ENCODE measurements around the gene CYP3A7. TPM values are rescaled to one million over a fixed set of nuclear protein-coding genes. Genes with fewer than 3 reads are reported as not detected.
"Not testable (repeated sequence)": the region's sequence is repeated elsewhere in the genome, so short reads cannot be mapped to it uniquely, and the experiment has no call there.

The CYP3A7 gene
- polyA plus RNA-seq, 2 of the 4 experiments (the other 2 are of a cell fraction), result 0.14 to 0.16 TPM

DNA sequence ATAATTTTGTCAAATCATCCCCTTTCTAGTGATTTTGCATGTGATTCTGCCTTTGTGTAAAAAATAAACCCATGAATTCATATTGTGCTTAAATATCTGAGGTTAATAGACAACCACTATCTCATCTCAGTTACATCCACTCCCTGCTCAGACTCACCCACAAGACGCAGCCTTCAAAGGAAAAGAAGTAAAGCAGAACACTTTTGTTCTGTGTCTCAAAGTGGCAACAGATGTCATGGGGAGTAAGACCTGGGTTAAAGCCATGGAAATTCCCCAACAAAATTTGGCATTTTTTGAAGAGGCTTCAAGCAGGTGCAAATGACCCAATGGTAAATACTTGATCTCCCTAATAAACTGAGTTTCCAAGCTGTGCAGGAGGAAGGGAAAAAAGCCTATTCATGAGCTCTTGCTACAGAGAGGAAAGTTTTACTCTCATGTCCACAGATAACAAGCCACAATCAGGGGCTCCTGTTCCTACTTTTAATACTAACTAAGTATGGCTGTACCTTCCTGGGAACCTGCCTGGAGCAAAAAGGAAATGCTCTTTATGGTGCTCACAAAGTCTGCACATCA lies 4.7 kb downstream of the CYP3A7 start:
- no peak for FAIRE-seq
- Histone ChIP-seq H3K9me3 (no peaks in the 10 kb centered on the region), H3K4me2 (peak overlapping the region; percentile 47; the same call in 2 of the 3 replicates), H3K27ac (no peak overlapping the region; a peak in 1 of 6 replicates), H3K4me1 (peaks cover 12% of the 10 kb centered on the region), H3K4me3 (no peak overlapping the region)
- WGBS (ENCODE audit: missing lambda C conversion rate), result 84% methylated on average over 1 of the region's 1 CpG
- no peak for ATAC-seq
- CTCF ChIA-PET, result no interaction called here
- POLR2A ChIA-PET, result no interaction called here
- no peak for DNase-seq (ENCODE audit: low read depth in 1 of 2, low spot score in 1 of 2)
- TF ChIP-seq, protein P1, sequence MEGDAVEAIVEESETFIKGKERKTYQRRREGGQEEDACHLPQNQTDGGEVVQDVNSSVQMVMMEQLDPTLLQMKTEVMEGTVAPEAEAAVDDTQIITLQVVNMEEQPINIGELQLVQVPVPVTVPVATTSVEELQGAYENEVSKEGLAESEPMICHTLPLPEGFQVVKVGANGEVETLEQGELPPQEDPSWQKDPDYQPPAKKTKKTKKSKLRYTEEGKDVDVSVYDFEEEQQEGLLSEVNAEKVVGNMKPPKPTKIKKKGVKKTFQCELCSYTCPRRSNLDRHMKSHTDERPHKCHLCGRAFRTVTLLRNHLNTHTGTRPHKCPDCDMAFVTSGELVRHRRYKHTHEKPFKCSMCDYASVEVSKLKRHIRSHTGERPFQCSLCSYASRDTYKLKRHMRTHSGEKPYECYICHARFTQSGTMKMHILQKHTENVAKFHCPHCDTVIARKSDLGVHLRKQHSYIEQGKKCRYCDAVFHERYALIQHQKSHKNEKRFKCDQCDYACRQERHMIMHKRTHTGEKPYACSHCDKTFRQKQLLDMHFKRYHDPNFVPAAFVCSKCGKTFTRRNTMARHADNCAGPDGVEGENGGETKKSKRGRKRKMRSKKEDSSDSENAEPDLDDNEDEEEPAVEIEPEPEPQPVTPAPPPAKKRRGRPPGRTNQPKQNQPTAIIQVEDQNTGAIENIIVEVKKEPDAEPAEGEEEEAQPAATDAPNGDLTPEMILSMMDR (IDR thresholded peaks at IDR 0.05), result no peak
- TF ChIP-seq CHD2 (IDR thresholded peaks at IDR 0.05; ENCODE audit: low read length, partially characterized antibody) (no peak), FOXS1 (CRISPR knock-in tag; IDR thresholded peaks at IDR 0.05) (no peak), FOSB (CRISPR knock-in tag; IDR thresholded peaks at IDR 0.05) (no peak), HOXB5 (CRISPR knock-in tag; IDR thresholded peaks at IDR 0.05) (no peak), PBX3 (IDR thresholded peaks at IDR 0.05) (no peak)

- CTCF ChIA-PET, result no interaction called here
- TF ChIP-seq RFX5 (IDR thresholded peaks at IDR 0.05) (no peak), KDM5A (IDR thresholded peaks at IDR 0.05) (no peak), CEBPB (IDR thresholded peaks at IDR 0.05) (peak in 1 of 2 experiments; percentile 60; a peak in 2 of 4 replicates), TP53 (CRISPR knock-in tag; IDR thresholded peaks at IDR 0.05) (no peak), FOXS1 (CRISPR knock-in tag; IDR thresholded peaks at IDR 0.05) (no peak)
- TF ChIP-seq, protein P1 (IDR thresholded peaks at IDR 0.05), result no peak
- no peak for FAIRE-seq
- ATAC-seq, result no peak
- DNase-seq (ENCODE audit: low read depth in 1 of 2, low spot score in 1 of 2), result peak in 1 of 2 experiments; percentile 8
- Histone ChIP-seq H3K9me3 (no peaks in the 10 kb centered on the region), H3K27ac (peak overlapping the region; percentile 7 to 43; a peak in 4 of 6 replicates), H3K4me3 (no peak overlapping the region), H3K4me2 (peak overlapping the region; percentile 47), H3K4me1 (peaks cover 12% of the 10 kb centered on the region)
- POLR2A ChIA-PET, result no interaction called here
- WGBS (ENCODE audit: missing lambda C conversion rate), result 56% methylated on average over 5 of the region's 5 CpGs
Observed at GRCh38 chr7:99729486-99730237, 5.3 kb downstream of the CYP3A7 start.

- FAIRE-seq, result no peak
- CTCF ChIA-PET, result no interaction called here
- peaks cover 12% of the 10 kb centered on the region for H3K4me1 ChIP-seq
Observed at GRCh38 chr7:99728615-99729014, 6.4 kb downstream of the CYP3A7 start.

GRCh38 chr7:99723201-99723600 lies 11.8 kb downstream of the CYP3A7 start:
- WGBS (ENCODE audit: missing lambda C conversion rate), result 79% methylated on average over 6 of the region's 6 CpGs
- ATAC-seq; H3K4me2 ChIP-seq; H3K9me3 ChIP-seq; CTCF ChIA-PET; DNase-seq (ENCODE audit: low read depth in 1 of 2, low spot score in 1 of 2); H3K4me3 ChIP-seq; H3K27ac ChIP-seq; FAIRE-seq; POLR2A ChIA-PET; H3K4me1 ChIP-seq: not testable (repeated sequence)

More at GRCh38 chr7:99728615-99729014, 6.4 kb downstream of the CYP3A7 start:
- Histone ChIP-seq H3K9me3 (no peaks in the 10 kb centered on the region), H3K27ac (no peak overlapping the region), H3K4me2 (no peak overlapping the region), H3K4me3 (no peak overlapping the region)
- POLR2A ChIA-PET, result no interaction called here
- no peak for ATAC-seq
- 84% methylated on average over 2 of the region's 2 CpGs for WGBS (ENCODE audit: missing lambda C conversion rate)
- no peak for DNase-seq (ENCODE audit: low read depth in 1 of 2, low spot score in 1 of 2)
- TF ChIP-seq TP53 (CRISPR knock-in tag; IDR thresholded peaks at IDR 0.05), result no peak
- no peak for TF ChIP-seq USF2 (IDR thresholded peaks at IDR 0.05)
- no peak for TF ChIP-seq JUNB (IDR thresholded peaks at IDR 0.05)

Data from A549 (cell line).